Subcutaneous abdominal adipose tissue (tissue), 5 donors: ENCODE results near the gene CLIC5.

Experiments
- H3K27ac ChIP-seq: one replicate; pipeline ENCODE4 v1.7.0; 2013; ENCODE audit warnings: low read depth, mild to moderate bottlenecking, inconsistent platforms, low read length, moderate library complexity
- H3K27me3 ChIP-seq, 5 donors: one replicate each; pipeline ENCODE4 v1.7.0; 2013; ENCODE audit warnings: low read length in 5 of 5, inconsistent platforms in 1 of 5; ENCODE audit not compliant: control insufficient read depth in 5 of 5, insufficient read depth in 4 of 5
- H3K36me3 ChIP-seq, 5 donors: one replicate each; pipeline ENCODE4 v1.7.0; 2013; ENCODE audit warnings: low read length in 5 of 5; ENCODE audit not compliant: control insufficient read depth in 5 of 5, insufficient read depth in 5 of 5
- H3K4me1 ChIP-seq, 5 donors: one replicate each; pipeline ENCODE4 v1.7.0; 2013; ENCODE audit warnings: low read length in 5 of 5, mild to moderate bottlenecking in 3 of 5, moderate library complexity in 1 of 5; ENCODE audit not compliant: control insufficient read depth in 5 of 5, insufficient read depth in 5 of 5
- H3K4me3 ChIP-seq, 5 donors: one replicate each; pipeline ENCODE4 v1.7.0; 2013; ENCODE audit warnings: low read length in 5 of 5, low read depth in 1 of 5
- H3K9ac ChIP-seq, 5 donors: one replicate each; pipeline ENCODE4 v1.7.0; 2013; ENCODE audit warnings: low read length in 5 of 5, mild to moderate bottlenecking in 4 of 5, moderate library complexity in 3 of 5
- H3K9me3 ChIP-seq, 5 donors: one replicate each; pipeline ENCODE4 v1.7.0; 2013; ENCODE audit warnings: low read length in 5 of 5; ENCODE audit not compliant: control insufficient read depth in 5 of 5
- donor health status: healthy.
- donor health status: healthy.
- donor health status: healthy.
- donor health status: healthy.
- donor health status: healthy.

The CLIC5 gene

DNA sequence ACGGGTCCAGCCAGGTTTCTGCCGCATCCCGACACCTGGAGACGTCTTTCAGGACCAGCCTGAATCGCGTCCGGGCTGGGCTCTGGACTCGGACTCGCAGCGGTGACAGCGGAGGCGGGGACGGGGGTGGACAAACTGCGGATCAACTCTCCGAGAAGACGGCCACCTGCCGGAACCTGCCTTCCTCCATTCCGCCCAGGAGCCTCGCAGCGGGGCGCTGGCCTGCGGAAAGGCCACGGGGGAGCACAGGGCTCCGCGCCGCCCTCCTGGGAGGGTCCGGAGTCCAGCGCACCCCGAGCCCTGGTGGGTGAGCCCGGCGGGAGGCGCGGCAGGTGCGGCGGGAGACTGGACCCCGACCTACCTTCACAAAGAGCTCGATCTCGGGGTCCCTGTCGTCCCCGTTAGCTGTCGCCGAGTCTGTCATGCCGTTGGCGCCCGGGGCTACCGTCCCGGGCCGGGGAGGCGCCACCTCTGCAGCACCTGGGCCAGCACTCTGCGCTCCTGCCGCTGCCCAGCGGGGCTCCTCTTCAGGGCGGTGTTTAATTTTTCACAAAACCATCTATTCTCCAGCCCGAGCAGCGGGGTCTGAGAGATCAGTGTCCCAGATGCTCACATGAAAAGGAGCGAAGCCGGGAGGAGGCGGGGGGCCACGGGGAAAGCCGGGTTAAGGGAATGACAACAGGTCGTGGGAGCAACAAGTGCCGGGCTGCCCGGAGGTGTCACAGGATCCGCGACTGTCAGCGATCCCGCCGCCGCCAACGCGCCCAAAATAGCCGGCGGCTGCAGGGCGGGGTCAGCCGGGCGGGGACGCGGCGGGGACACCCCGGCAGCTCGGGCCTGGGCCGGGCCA, at the start of gene CLIC5:
CLIC5 (minus strand) TSS at position 742 of the 850 bp plus-strand sequence; CDS start at position 424, 318 bp downstream.
- Histone ChIP-seq H3K9ac (peak within 1 kb of the TSS in 3 of 5 donors; percentile 59 to 64 (median 60)), H3K27me3 (peaks cover 0 to 19% (median 11%) of the 10 kb centered on the region in 5 donors), H3K27ac (peak within 1 kb of the TSS; percentile 49)

DNA sequence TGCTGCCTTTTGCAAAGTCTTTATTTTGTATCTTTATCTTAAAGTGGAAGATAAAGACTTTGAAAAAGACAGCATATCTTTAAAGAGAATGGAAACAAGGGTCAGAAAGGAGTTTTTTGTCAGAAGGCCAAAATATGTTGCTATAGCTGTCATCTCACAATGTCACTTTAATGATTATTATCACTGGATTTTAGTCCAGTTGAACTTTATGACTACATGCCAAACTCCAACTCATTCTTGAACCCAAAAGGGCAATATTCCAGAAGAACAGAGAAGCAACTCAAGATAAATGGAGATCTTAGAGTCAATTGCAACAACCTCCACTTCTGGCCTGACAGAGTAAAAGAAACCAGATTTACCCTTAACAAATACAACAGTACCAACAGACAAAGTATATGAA, 47.3 kb upstream of the CLIC5 start:
- H3K36me3 ChIP-seq = no peaks in the 10 kb centered on the region
- H3K27ac ChIP-seq = no peak overlapping the region

More for the DNA sequence above, at the start of gene CLIC5:
- H3K4me3 ChIP-seq = peak within 1 kb of the TSS; percentile 51 to 74 (median 64)
- H3K36me3 ChIP-seq = no peaks in the 10 kb centered on the region
- H3K9me3 ChIP-seq = peaks cover 0 to 3% (median 0%) of the 10 kb centered on the region in 5 donors
- peaks cover 0 to 29% (median 16%) of the 10 kb centered on the region in 5 donors for H3K4me1 ChIP-seq

DNA sequence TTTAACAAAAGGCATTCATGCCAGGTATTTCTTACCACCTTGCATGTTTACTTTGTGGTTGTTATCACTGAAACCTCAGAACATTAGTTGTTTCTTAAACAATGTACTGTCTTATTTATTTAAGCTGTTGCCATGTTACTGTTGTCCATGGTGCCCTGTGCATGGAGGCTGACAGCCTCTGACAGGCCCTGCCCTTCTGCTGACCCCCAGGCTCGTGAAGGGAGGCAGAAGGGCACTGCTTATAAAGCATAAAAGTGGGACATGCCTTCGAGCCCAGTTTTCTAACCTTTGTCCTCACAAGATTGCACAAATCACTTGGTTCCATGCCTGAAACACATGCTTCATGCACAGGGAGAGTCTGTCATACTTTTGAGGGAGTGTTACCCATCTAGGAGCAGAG, 46.7 kb upstream of the CLIC5 start:
- H3K9me3 ChIP-seq = peaks cover 0 to 5% (median 0%) of the 10 kb centered on the region in 5 donors
- no peaks in the 10 kb centered on the region for H3K36me3 ChIP-seq
- H3K27me3 ChIP-seq = no peaks in the 10 kb centered on the region
- peaks cover 0 to 25% (median 7%) of the 10 kb centered on the region in 5 donors for H3K4me1 ChIP-seq
- H3K4me3 ChIP-seq = no peak overlapping the region
- no peak overlapping the region for H3K9ac ChIP-seq
- no peak overlapping the region for H3K27ac ChIP-seq

More for the DNA sequence above, 47.3 kb upstream of the CLIC5 start:
- Histone ChIP-seq H3K4me1 (peaks cover 0 to 25% (median 7%) of the 10 kb centered on the region in 5 donors), H3K4me3 (no peak overlapping the region), H3K9ac (no peak overlapping the region), H3K9me3 (peaks cover 0 to 5% (median 0%) of the 10 kb centered on the region in 5 donors), H3K27me3 (no peaks in the 10 kb centered on the region)

DNA sequence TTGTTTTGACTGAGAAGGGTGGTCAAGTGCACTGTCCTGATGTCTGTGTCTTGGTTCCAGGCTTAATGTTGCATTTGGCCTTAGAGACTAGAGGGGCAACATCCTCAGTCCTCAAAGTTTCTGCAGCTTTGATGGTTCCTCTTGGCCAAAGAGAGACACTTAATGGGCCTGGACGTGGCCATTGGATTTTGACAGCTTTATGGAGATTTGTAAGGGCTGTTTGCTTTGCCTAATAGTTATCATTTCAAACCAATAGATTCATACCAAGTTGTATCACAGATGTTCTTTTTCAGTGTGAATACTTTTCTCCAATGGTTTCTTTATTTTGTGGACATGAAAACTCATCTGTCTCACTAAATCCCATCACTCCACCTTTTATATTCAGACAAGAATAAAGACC, 45.8 kb upstream of the CLIC5 start:
- Histone ChIP-seq H3K4me1 (peaks cover 0 to 25% (median 7%) of the 10 kb centered on the region in 5 donors), H3K27me3 (no peaks in the 10 kb centered on the region), H3K36me3 (no peaks in the 10 kb centered on the region), H3K4me3 (no peak overlapping the region), H3K27ac (no peak overlapping the region), H3K9me3 (peaks cover 0 to 5% (median 0%) of the 10 kb centered on the region in 5 donors), H3K9ac (no peak overlapping the region)

DNA sequence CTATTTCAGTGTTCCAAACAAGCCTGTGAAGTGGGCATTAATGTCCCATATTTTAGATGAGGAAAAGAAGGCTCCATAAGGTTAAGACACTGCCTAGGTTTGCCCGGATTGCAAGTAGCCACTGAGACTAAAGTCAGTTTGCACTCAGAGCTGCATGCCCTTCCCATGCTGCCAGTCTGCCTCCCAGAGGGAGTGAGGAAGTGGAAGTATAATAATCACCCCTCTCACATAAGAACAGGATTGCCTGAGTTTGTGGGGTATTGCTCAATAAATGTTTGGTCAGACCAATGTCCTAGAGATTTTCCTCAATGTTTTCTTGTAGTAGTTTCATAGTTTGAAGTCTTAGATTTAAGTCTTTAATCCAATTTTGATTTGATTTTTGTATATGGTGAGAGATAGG, 43.9 kb upstream of the CLIC5 start:
- H3K4me3 ChIP-seq = no peak overlapping the region
- no peaks in the 10 kb centered on the region for H3K36me3 ChIP-seq
- H3K4me1 ChIP-seq = peaks cover 3 to 26% (median 9%) of the 10 kb centered on the region in 5 donors
- no peak overlapping the region for H3K27ac ChIP-seq
- no peaks in the 10 kb centered on the region for H3K27me3 ChIP-seq
- no peak overlapping the region for H3K9ac ChIP-seq
- H3K9me3 ChIP-seq = peaks cover 0 to 5% (median 0%) of the 10 kb centered on the region in 5 donors

DNA sequence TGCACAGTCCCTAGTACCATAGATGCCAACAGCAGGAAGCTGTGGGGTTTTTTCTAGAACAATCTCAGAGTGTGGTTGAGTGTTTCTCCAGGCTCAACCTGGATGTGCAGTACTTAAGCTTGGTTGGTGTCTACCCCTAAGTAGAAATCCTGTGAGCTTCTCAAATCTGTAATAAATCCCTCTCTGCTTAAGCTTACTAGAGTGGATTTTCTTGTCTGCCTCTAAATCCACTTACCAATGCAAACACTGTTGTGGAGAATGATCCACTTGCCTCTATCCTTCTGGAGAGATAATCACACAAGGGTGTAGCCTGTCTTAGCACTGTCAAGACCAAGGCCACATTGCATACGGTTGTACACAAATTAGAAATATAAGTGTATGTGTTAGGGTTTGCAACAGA, 43.3 kb upstream of the CLIC5 start:
- H3K4me1 ChIP-seq = peaks cover 4 to 33% (median 16%) of the 10 kb centered on the region in 5 donors
- no peak overlapping the region for H3K9ac ChIP-seq
- no peaks in the 10 kb centered on the region for H3K36me3 ChIP-seq
- no peak overlapping the region for H3K4me3 ChIP-seq
- H3K9me3 ChIP-seq = peaks cover 0 to 5% (median 0%) of the 10 kb centered on the region in 5 donors
- no peak overlapping the region for H3K27ac ChIP-seq
- no peaks in the 10 kb centered on the region for H3K27me3 ChIP-seq

DNA sequence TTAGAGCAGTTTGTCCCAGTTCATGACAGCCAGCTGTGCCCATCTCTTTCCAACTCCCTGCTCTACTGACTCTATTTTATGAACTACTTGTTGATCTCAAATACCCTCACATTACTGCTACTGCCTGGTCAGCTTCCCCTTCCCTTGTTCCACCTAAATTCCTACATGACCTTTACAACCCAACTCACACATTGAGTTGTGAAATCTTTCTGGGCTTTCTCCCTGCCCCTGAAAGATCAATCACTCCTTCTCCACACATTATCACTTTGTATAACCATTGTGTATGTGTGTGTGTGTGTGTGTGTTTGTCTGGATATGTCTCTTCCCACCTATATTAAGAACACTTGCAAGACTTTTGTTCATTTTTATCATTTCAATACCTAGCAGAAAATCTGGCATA, 42.1 kb upstream of the CLIC5 start:
- Histone ChIP-seq H3K27ac (no peak overlapping the region), H3K9me3 (no peaks in the 10 kb centered on the region), H3K27me3 (no peaks in the 10 kb centered on the region), H3K4me1 (peaks cover 4 to 41% (median 27%) of the 10 kb centered on the region in 5 donors), H3K9ac (no peak overlapping the region), H3K4me3 (no peak overlapping the region), H3K36me3 (no peaks in the 10 kb centered on the region)

DNA sequence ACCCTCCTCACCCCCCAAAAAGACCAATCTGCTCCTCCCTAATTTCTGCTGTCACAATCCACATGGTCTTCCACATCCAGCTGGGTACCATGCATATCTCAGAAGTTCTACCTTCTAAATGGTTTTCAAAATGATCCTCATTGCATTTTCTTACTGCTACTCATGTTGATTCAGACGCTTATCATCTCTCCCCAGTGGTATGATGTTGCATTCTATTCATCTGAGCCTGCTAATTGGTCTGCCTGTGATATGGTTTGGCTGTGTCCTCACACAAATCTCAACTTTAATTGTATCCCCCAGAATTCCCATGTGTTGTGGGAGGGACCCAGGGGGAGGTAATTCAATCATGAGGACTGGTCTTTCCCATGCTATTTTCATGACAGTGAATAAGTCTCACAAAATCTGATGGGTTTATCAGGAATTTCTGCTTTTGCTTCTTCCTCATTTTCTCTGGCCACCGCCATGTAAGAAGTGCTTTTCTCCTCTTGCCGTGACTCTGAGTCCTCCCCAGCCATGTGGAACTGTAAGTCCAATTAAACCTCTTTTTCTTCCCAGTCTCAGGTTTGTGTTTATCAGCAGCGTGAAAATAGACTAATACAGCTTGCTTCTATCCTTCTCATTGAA, 41.4 kb upstream of the CLIC5 start:
- H3K4me1 ChIP-seq = peaks cover 4 to 40% (median 30%) of the 10 kb centered on the region in 5 donors

DNA sequence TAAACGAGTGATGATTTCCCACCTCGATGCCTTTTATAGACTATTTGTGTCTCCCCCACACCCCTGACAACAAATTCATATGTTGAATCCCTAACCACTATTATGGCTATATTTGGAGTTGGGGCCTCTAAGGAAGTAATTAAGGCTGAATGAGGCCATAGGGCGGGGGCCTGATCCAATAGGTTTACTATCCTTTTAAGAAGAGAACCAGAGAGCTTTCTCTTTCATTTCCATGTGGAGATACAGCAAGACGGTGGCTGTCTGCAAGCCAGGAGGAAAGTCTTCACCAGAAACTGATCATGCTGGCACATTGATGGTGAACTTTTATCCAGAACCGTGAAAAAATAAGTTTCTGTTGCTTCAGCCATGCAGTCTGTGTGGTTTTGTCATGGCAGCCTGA, 38.9 kb upstream of the CLIC5 start:
- Histone ChIP-seq H3K36me3 (no peaks in the 10 kb centered on the region), H3K27me3 (no peaks in the 10 kb centered on the region), H3K9me3 (no peaks in the 10 kb centered on the region), H3K9ac (peak overlapping the region in 1 of 5 donors; percentile 12), H3K4me3 (no peak overlapping the region), H3K4me1 (peaks cover 4 to 37% (median 29%) of the 10 kb centered on the region in 5 donors), H3K27ac (peak overlapping the region; percentile 91)

More for the DNA sequence above, 41.4 kb upstream of the CLIC5 start:
- no peak overlapping the region for H3K9ac ChIP-seq
- no peaks in the 10 kb centered on the region for H3K36me3 ChIP-seq
- H3K9me3 ChIP-seq = no peaks in the 10 kb centered on the region
- no peaks in the 10 kb centered on the region for H3K27me3 ChIP-seq
- H3K27ac ChIP-seq = no peak overlapping the region
- no peak overlapping the region for H3K4me3 ChIP-seq
